GM23338 (cell line): Measurements from ENCODE around the gene MYH10. TPM values are rescaled to one million over a fixed set of nuclear protein-coding genes. Genes with fewer than 3 reads are reported as not detected.

Experiments
- ATAC-seq: fragments of 200-7000 bp; cut with Tn5 transposase; 3 replicates; pipeline ENCODE4 v1.9.1; 2020
- DNase-seq: peaks from one replicate; pipeline ENCODE4 v3.0.0-alpha.2; 2015; ENCODE audit warnings: low spot score
- H2AFZ ChIP-seq: fragments of 200-600 bp; sonication (generic); 2 replicates; pipeline ENCODE4 v1.8.0; 2016; ENCODE audit warnings: antibody characterized with exemption, mild to moderate bottlenecking, moderate library complexity
- H3F3A ChIP-seq: fragments of 200-600 bp; sonication (generic); replicated peaks from 2 replicates; pipeline ENCODE4 v1.8.0; 2017; ENCODE audit warnings: antibody characterized with exemption, mixed run types, low read depth
- H3K27ac ChIP-seq: fragments of 200-600 bp; sonication (generic); 2 replicates; pipeline ENCODE4 v1.6.1; 2016; ENCODE audit warnings: low read depth
- H3K27me3 ChIP-seq: fragments of 200-600 bp; sonication (generic); 2 replicates; pipeline ENCODE4 v1.8.0; 2016; ENCODE audit warnings: mild to moderate bottlenecking, mixed run types, moderate library complexity; ENCODE audit not compliant: insufficient read depth
- H3K36me3 ChIP-seq: fragments of 200-600 bp; sonication (generic); 2 replicates; pipeline ENCODE4 v1.8.0; 2016; ENCODE audit warnings: mild to moderate bottlenecking; ENCODE audit not compliant: insufficient read depth
- H3K4me1 ChIP-seq: fragments of 200-600 bp; sonication (generic); 2 replicates; pipeline ENCODE4 v1.8.0; 2016; ENCODE audit warnings: mild to moderate bottlenecking, moderate library complexity; ENCODE audit not compliant: insufficient read depth
- H3K4me2 ChIP-seq: fragments of 200-600 bp; sonication (generic); 2 replicates; pipeline ENCODE4 v1.7.1; 2017; ENCODE audit warnings: mixed run types
- H3K4me3 ChIP-seq: fragments of 200-600 bp; sonication (generic); 2 replicates; pipeline ENCODE4 v1.6.1; 2016; ENCODE audit warnings: mixed run types
- H3K79me2 ChIP-seq: fragments of 200-600 bp; sonication (generic); replicated peaks from 2 replicates; pipeline ENCODE4 v1.8.0; 2017; ENCODE audit warnings: mild to moderate bottlenecking; ENCODE audit not compliant: insufficient read depth
- H3K9me2 ChIP-seq: fragments of 200-600 bp; sonication (generic); 2 replicates; pipeline ENCODE4 v1.8.0; 2017; ENCODE audit not compliant: insufficient read depth
- H4K20me1 ChIP-seq: fragments of 200-600 bp; sonication (generic); replicated peaks from 2 replicates; pipeline ENCODE4 v1.8.0; 2017; ENCODE audit warnings: mild to moderate bottlenecking; ENCODE audit not compliant: insufficient read depth
- H3K27ac Mint-ChIP-seq: 2 replicates; pipeline ENCODE4 v1.8.0; 2020; ENCODE audit warnings: inconsistent platforms, mild to moderate bottlenecking, moderate library complexity, mixed read lengths
- H3K27me3 Mint-ChIP-seq: 3 replicates; pipeline ENCODE4 v1.8.0; 2022; ENCODE audit warnings: low read depth, mild to moderate bottlenecking, moderate library complexity, mixed read lengths, inconsistent platforms; ENCODE audit not compliant: insufficient read depth, poor library complexity
- H3K36me3 Mint-ChIP-seq: 3 replicates; pipeline ENCODE4 v1.8.0; 2021; ENCODE audit warnings: low read depth, mild to moderate bottlenecking, inconsistent platforms, moderate library complexity, mixed read lengths
- H3K4me1 Mint-ChIP-seq: 3 replicates; pipeline ENCODE4 v1.8.0; 2020; ENCODE audit warnings: mild to moderate bottlenecking, inconsistent platforms, mixed read lengths
- H3K4me3 Mint-ChIP-seq: 3 replicates; pipeline ENCODE4 v1.8.0; 2021; ENCODE audit warnings: moderate library complexity, mild to moderate bottlenecking, inconsistent platforms, mixed read lengths
- H3K9me3 Mint-ChIP-seq: 3 replicates; pipeline ENCODE4 v1.8.0; 2020; ENCODE audit warnings: moderate library complexity, mild to moderate bottlenecking, inconsistent platforms, mixed read lengths
- CREB1 ChIP-seq: fragments of 250-450 bp; sonication (Bioruptor Pico); IDR thresholded peaks from 2 replicates; pipeline ENCODE4 v1.5.0; 2020; ENCODE audit warnings: low read depth, mild to moderate bottlenecking, moderate library complexity
- EZH2 ChIP-seq: fragments of 200-600 bp; sonication (generic); IDR thresholded peaks from one replicate; pipeline ENCODE4 v1.8.0; 2017; ENCODE audit warnings: antibody characterized with exemption, mild to moderate bottlenecking, low read depth; ENCODE audit not compliant: unreplicated experiment
- EZH2phosphoT487 ChIP-seq: fragments of 200-600 bp; sonication (generic); IDR thresholded peaks from one replicate; pipeline ENCODE4 v1.8.1; 2018; ENCODE audit warnings: antibody characterized with exemption; ENCODE audit not compliant: unreplicated experiment
- JUNB ChIP-seq: IDR thresholded peaks from one replicate; pipeline ENCODE4 v1.6.1; 2016; ENCODE audit warnings: antibody characterized with exemption; ENCODE audit not compliant: unreplicated experiment
- NANOG ChIP-seq: IDR thresholded peaks from 2 replicates; pipeline ENCODE4 v1.6.1; 2016; ENCODE audit warnings: antibody characterized with exemption, borderline replicate concordance
- POLR2AphosphoS5 ChIP-seq: IDR thresholded peaks from 2 replicates; pipeline ENCODE4 v1.6.1; 2016; ENCODE audit warnings: antibody characterized with exemption, low read depth
- STAT1 ChIP-seq: IDR thresholded peaks from one replicate; pipeline ENCODE4 v1.6.1; 2016; ENCODE audit warnings: antibody characterized with exemption; ENCODE audit not compliant: unreplicated experiment
- ZNF114 ChIP-seq: fragments of 250-450 bp; sonication (Bioruptor Pico); IDR thresholded peaks from 2 replicates; pipeline ENCODE4 v1.5.0; 2020; ENCODE audit warnings: mild to moderate bottlenecking, moderate library complexity
- ZNF331 ChIP-seq: fragments of 250-450 bp; sonication (Bioruptor Pico); IDR thresholded peaks from 2 replicates; pipeline ENCODE4 v1.5.0; 2020; ENCODE audit warnings: low read depth, mild to moderate bottlenecking, moderate library complexity
- polyA plus RNA-seq: library from polyadenylated mRNA; unstranded; fragments of >200 nt; fragmentation: Nextera tagmentation; extraction: Ambion mirVana; gene quantifications from 2 replicates; pipeline ENCODE4 v1.2.1, GENCODE V29; 2016
- total RNA-seq: library from RNA; depleted of rRNA; stranded (reverse); fragments of >200 nt; shearing (Covaris generic); gene quantifications from 2 replicates; pipeline ENCODE4 v1.2.3, GENCODE V29; 2014
- TF ChIP-seq, protein P1 (sequence below): fragments of 250-450 bp; sonication (Bioruptor Pico); IDR thresholded peaks from 2 replicates; pipeline ENCODE4 v1.5.0; 2020; ENCODE audit warnings: mild to moderate bottlenecking, moderate library complexity
- TF ChIP-seq, protein P2 (sequence below): IDR thresholded peaks from 2 replicates; pipeline ENCODE4 v1.6.1; 2016; ENCODE audit warnings: antibody characterized with exemption
- TF ChIP-seq, protein P3 (sequence below), 2 experiments: fragments of 200-600 bp in 1 of 2; sonication (generic) in 1 of 2; conservative IDR thresholded peaks; 2 replicates each; pipeline versions ENCODE4 v1.5.1 to v1.6.1; 2016 to 2017; ENCODE audit warnings: antibody characterized with exemption in 2 of 2, low read depth in 2 of 2, mild to moderate bottlenecking in 2 of 2, moderate library complexity in 1 of 2

Gene MYH10
- total and polyA plus RNA-seq, 2 experiments from 2014 or later = 89.5 to 230 TPM

DNA sequence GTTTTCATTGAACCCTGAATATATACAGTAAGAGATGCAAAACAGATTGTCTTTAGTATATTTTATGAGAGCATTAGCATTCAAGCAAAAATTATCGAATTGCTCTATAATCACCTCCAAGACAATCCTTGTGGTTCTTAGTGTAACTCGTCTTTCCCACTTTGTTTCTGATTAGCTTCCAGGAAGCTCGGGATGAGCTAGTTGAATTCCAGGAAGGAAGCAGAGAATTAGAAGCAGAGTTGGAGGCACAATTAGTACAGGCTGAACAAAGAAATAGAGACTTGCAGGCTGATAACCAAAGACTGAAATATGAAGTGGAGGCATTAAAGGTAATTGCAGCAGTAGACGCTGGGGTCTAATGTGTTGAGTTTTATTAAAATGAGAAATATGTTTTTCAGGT lies 185.0 kb downstream of the MYH10 start:
- H3K79me2 ChIP-seq = peaks cover 29% of the 10 kb centered on the region
- no peak overlapping the region for H3K4me2 ChIP-seq
- no peaks in the 10 kb centered on the region for H3K9me2 ChIP-seq
- ATAC-seq = no peak
- no peak overlapping the region for H3K4me3 ChIP-seq
- TF ChIP-seq, protein P1, sequence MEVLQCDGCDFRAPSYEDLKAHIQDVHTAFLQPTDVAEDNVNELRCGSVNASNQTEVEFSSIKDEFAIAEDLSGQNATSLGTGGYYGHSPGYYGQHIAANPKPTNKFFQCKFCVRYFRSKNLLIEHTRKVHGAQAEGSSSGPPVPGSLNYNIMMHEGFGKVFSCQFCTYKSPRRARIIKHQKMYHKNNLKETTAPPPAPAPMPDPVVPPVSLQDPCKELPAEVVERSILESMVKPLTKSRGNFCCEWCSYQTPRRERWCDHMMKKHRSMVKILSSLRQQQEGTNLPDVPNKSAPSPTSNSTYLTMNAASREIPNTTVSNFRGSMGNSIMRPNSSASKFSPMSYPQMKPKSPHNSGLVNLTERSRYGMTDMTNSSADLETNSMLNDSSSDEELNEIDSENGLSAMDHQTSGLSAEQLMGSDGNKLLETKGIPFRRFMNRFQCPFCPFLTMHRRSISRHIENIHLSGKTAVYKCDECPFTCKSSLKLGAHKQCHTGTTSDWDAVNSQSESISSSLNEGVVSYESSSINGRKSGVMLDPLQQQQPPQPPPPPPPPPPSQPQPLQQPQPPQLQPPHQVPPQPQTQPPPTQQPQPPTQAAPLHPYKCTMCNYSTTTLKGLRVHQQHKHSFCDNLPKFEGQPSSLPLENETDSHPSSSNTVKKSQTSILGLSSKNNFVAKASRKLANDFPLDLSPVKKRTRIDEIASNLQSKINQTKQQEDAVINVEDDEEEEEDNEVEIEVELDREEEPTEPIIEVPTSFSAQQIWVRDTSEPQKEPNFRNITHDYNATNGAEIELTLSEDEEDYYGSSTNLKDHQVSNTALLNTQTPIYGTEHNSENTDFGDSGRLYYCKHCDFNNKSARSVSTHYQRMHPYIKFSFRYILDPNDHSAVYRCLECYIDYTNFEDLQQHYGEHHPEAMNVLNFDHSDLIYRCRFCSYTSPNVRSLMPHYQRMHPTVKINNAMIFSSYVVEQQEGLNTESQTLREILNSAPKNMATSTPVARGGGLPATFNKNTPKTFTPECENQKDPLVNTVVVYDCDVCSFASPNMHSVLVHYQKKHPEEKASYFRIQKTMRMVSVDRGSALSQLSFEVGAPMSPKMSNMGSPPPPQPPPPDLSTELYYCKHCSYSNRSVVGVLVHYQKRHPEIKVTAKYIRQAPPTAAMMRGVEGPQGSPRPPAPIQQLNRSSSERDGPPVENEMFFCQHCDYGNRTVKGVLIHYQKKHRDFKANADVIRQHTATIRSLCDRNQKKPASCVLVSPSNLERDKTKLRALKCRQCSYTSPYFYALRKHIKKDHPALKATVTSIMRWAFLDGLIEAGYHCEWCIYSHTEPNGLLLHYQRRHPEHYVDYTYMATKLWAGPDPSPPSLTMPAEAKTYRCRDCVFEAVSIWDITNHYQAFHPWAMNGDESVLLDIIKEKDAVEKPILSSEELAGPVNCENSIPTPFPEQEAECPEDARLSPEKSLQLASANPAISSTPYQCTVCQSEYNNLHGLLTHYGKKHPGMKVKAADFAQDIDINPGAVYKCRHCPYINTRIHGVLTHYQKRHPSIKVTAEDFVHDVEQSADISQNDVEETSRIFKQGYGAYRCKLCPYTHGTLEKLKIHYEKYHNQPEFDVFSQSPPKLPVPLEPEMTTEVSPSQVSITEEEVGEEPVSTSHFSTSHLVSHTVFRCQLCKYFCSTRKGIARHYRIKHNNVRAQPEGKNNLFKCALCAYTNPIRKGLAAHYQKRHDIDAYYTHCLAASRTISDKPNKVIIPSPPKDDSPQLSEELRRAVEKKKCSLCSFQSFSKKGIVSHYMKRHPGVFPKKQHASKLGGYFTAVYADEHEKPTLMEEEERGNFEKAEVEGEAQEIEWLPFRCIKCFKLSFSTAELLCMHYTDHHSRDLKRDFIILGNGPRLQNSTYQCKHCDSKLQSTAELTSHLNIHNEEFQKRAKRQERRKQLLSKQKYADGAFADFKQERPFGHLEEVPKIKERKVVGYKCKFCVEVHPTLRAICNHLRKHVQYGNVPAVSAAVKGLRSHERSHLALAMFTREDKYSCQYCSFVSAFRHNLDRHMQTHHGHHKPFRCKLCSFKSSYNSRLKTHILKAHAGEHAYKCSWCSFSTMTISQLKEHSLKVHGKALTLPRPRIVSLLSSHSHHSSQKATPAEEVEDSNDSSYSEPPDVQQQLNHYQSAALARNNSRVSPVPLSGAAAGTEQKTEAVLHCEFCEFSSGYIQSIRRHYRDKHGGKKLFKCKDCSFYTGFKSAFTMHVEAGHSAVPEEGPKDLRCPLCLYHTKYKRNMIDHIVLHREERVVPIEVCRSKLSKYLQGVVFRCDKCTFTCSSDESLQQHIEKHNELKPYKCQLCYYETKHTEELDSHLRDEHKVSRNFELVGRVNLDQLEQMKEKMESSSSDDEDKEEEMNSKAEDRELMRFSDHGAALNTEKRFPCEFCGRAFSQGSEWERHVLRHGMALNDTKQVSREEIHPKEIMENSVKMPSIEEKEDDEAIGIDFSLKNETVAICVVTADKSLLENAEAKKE = no peak
- no peak for TF ChIP-seq STAT1
- no peak for TF ChIP-seq EZH2phosphoT487
- TF ChIP-seq NANOG = no peak
- no peak for TF ChIP-seq CREB1 (CRISPR knock-in tag)
- TF ChIP-seq ZNF114 = no peak
- no peak for TF ChIP-seq POLR2AphosphoS5
- peaks cover 10% of the 10 kb centered on the region for H3K36me3 ChIP-seq
- no peak overlapping the region for H3K27ac ChIP-seq
- Mint-ChIP-seq H3K36me3 (peaks cover 23% of the 10 kb centered on the region), H3K4me3 (no peak overlapping the region), H3K27ac (no peak overlapping the region), H3K9me3 (no peaks in the 10 kb centered on the region), H3K27me3 (peaks cover 2% of the 10 kb centered on the region), H3K4me1 (peaks cover 8% of the 10 kb centered on the region)
- no peaks in the 10 kb centered on the region for H3K4me1 ChIP-seq
- no peaks in the 10 kb centered on the region for H3F3A ChIP-seq
- no peaks in the 10 kb centered on the region; the same call in 1 of the 2 replicates for H4K20me1 ChIP-seq
- no peak overlapping the region for H2AFZ ChIP-seq
- DNase-seq = no peak
- H3K27me3 ChIP-seq = no peaks in the 10 kb centered on the region

DNA sequence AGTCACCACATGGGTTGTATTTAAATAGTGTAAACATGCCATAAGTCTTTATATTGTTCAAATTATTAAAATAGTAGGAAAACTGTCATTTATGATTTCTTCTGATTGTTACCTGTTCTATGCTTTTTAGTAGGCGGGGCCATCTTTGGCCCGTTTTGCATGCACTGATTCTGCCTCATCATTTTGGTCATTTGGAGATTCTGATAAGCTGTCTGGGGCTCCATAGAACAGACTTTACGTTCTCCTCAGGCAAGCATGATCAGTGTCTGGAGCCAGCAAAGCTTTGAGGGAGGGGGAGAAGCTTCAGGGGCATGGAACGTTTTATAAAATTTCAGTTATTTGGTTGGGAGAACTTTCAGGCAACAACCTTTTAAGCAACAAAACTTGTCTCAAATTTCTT lies 186.0 kb downstream of the MYH10 start:
- Mint-ChIP-seq H3K36me3 (peaks cover 21% of the 10 kb centered on the region), H3K9me3 (no peaks in the 10 kb centered on the region), H3K27me3 (peaks cover 2% of the 10 kb centered on the region), H3K4me3 (no peak overlapping the region), H3K27ac (no peak overlapping the region), H3K4me1 (peaks cover 8% of the 10 kb centered on the region)
- Histone ChIP-seq H3K27ac (no peak overlapping the region), H3K27me3 (no peaks in the 10 kb centered on the region), H3F3A (no peaks in the 10 kb centered on the region), H3K36me3 (peaks cover 7% of the 10 kb centered on the region), H3K79me2 (peaks cover 39% of the 10 kb centered on the region), H3K4me2 (no peak overlapping the region), H3K9me2 (no peaks in the 10 kb centered on the region), H3K4me1 (no peaks in the 10 kb centered on the region), H2AFZ (no peak overlapping the region), H4K20me1 (peaks cover 5% of the 10 kb centered on the region; the same call in 1 of the 2 replicates), H3K4me3 (no peak overlapping the region)
- ATAC-seq = no peak
- DNase-seq = no peak
- TF ChIP-seq ZNF331 (CRISPR knock-in tag) = no peak
- TF ChIP-seq JUNB = no peak
- TF ChIP-seq, protein P2, sequence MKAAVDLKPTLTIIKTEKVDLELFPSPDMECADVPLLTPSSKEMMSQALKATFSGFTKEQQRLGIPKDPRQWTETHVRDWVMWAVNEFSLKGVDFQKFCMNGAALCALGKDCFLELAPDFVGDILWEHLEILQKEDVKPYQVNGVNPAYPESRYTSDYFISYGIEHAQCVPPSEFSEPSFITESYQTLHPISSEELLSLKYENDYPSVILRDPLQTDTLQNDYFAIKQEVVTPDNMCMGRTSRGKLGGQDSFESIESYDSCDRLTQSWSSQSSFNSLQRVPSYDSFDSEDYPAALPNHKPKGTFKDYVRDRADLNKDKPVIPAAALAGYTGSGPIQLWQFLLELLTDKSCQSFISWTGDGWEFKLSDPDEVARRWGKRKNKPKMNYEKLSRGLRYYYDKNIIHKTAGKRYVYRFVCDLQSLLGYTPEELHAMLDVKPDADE = no peak
- no peak for TF ChIP-seq POLR2AphosphoS5
- TF ChIP-seq, protein P3, sequence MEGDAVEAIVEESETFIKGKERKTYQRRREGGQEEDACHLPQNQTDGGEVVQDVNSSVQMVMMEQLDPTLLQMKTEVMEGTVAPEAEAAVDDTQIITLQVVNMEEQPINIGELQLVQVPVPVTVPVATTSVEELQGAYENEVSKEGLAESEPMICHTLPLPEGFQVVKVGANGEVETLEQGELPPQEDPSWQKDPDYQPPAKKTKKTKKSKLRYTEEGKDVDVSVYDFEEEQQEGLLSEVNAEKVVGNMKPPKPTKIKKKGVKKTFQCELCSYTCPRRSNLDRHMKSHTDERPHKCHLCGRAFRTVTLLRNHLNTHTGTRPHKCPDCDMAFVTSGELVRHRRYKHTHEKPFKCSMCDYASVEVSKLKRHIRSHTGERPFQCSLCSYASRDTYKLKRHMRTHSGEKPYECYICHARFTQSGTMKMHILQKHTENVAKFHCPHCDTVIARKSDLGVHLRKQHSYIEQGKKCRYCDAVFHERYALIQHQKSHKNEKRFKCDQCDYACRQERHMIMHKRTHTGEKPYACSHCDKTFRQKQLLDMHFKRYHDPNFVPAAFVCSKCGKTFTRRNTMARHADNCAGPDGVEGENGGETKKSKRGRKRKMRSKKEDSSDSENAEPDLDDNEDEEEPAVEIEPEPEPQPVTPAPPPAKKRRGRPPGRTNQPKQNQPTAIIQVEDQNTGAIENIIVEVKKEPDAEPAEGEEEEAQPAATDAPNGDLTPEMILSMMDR (conservative IDR thresholded peaks at IDR 0.05; ENCODE audit: low read depth in 2 of 2) = no peak
- TF ChIP-seq NANOG = no peak
- TF ChIP-seq EZH2 = no peak
